DMS53 treated with DMSO at 0.1 percent for 48 hours (cell line): ENCODE data around the gene GHRH.

Source experiments
- DNase-seq: peaks from one replicate; lab custom pipeline; 2025; ENCODE audit not compliant: unreplicated experiment; lab: John Stamatoyannopoulos, UW

The GHRH gene

GRCh38 chr20:37209193-37209592, 52.4 kb downstream of the GHRH start:
- DNase-seq, result no peak

- no peak for DNase-seq
These were observed 54.4 kb downstream of the GHRH start for GRCh38 chr20:37207171-37207570.

GRCh38 chr20:37205794-37206193, 55.8 kb downstream of the GHRH start:
- DNase-seq, result no peak

- DNase-seq, result no peak
These were observed 56.5 kb downstream of the GHRH start for GRCh38 chr20:37205130-37205529.

- DNase-seq, result no peak
These were observed 57.6 kb downstream of the GHRH start for GRCh38 chr20:37204056-37204455.

GRCh38 chr20:37202267-37202943, 59.2 kb downstream of the GHRH start:
- DNase-seq, result no peak

- DNase-seq, result no peak
These were observed 59.8 kb downstream of the GHRH start for GRCh38 chr20:37201827-37202162.
